K562 (cell line): ENCODE measurements around the gene ERCC3. TPM values are rescaled to one million over a fixed set of nuclear protein-coding genes. Genes with fewer than 3 reads are reported as not detected.

Source experiments
- CREB5 ChIP-seq: fragments of 250-450 bp; sonication (Bioruptor Pico); IDR thresholded peaks from 2 replicates; pipeline ENCODE4 v1.5.0; 2020; ENCODE audit warnings: mild to moderate bottlenecking
- ERF ChIP-seq: fragments of 450-650 bp; formaldehyde crosslinking; IDR thresholded peaks from 2 replicates; pipeline ENCODE4 v1.4.0; 2020; ENCODE audit warnings: mild to moderate bottlenecking, mixed read lengths
- FOSL1 ChIP-seq: fragments of 200-800 bp; sonication (Bioruptor generic); conservative IDR thresholded peaks from 2 replicates; pipeline ENCODE4 v1.6.1; 2016; ENCODE audit warnings: missing genetic modification characterization, missing compliant biosample characterization
- HLTF ChIP-seq: fragments of 450-650 bp; IDR thresholded peaks from 2 replicates; pipeline ENCODE4 v1.6.1; 2016
- ILK ChIP-seq: fragments of 450-650 bp; IDR thresholded peaks from 2 replicates; pipeline ENCODE4 v1.6.1; 2016; ENCODE audit warnings: missing genetic modification characterization, low read depth, mild to moderate bottlenecking, missing compliant biosample characterization, moderate library complexity, borderline replicate concordance
- KLF13 ChIP-seq: fragments of 450-650 bp; IDR thresholded peaks from 2 replicates; pipeline ENCODE4 v1.6.1; 2016; ENCODE audit warnings: missing genetic modification characterization, low read depth, mild to moderate bottlenecking, missing compliant biosample characterization, moderate library complexity, borderline replicate concordance
- MAX ChIP-seq: sonication (generic); formaldehyde crosslinking; IDR thresholded peaks from 2 replicates; pipeline ENCODE4 v1.9.0; 2022; ENCODE audit warnings: mild to moderate bottlenecking, missing genetic modification reagents
- NFE2L1 ChIP-seq: fragments of 450-650 bp; IDR thresholded peaks from 2 replicates; pipeline ENCODE4 v1.6.1; 2016; ENCODE audit warnings: missing genetic modification characterization, low read depth, mild to moderate bottlenecking, missing compliant biosample characterization, moderate library complexity, borderline replicate concordance
- RERE ChIP-seq: sonication (generic); formaldehyde crosslinking; IDR thresholded peaks from 2 replicates; pipeline ENCODE4 v1.8.0; 2023; ENCODE audit warnings: missing genetic modification reagents, mild to moderate bottlenecking, borderline replicate concordance
- SNRNP70 ChIP-seq: fragments of 200-400 bp; formaldehyde crosslinking; optimal IDR thresholded peaks from 2 replicates; pipeline ENCODE3; 2017; ENCODE audit warnings: low read depth, low read length
- SP2 ChIP-seq: IDR thresholded peaks from 2 replicates; pipeline ENCODE4 v1.6.1; 2011; ENCODE audit warnings: mild to moderate bottlenecking, low read depth, low read length, moderate library complexity; ENCODE audit not compliant: poor library complexity, severe bottlenecking; ENCODE audit errors: extremely low read depth
- TCF7L2 ChIP-seq: fragments of 150-350 bp; IDR thresholded peaks from 2 replicates; pipeline ENCODE4 v1.6.1; 2016; ENCODE audit warnings: low read depth, mild to moderate bottlenecking, low read length, moderate library complexity
- USF2 ChIP-seq: sonication (generic); formaldehyde crosslinking; IDR thresholded peaks from 2 replicates; pipeline ENCODE4 v1.5.0; 2020; ENCODE audit warnings: missing genetic modification reagents
- ZNF395 ChIP-seq: fragments of 200-800 bp; sonication (Bioruptor generic); IDR thresholded peaks from 2 replicates; pipeline ENCODE4 v1.6.1; 2017; ENCODE audit warnings: missing genetic modification characterization, missing compliant biosample characterization
- ZNF512 ChIP-seq: IDR thresholded peaks from 2 replicates; pipeline ENCODE4 v1.6.1; 2016; ENCODE audit warnings: missing genetic modification characterization, missing compliant biosample characterization
- polyA plus RNA-seq, 8 experiments: library from polyadenylated mRNA; depleted of rRNA in 4 of 8; stranded (reverse) in 5 of 8; unstranded in 3 of 8; fragments of >200 nt; fragmentation: Nextera tagmentation in 2 of 8; fragmentation: Illumina TruSeq in 1 of 8; extraction: Ambion mirVana in 2 of 8; extraction: Trizol in 1 of 8; gene quantifications; 2 replicates each; pipeline versions ENCODE4 v1.2.1 to v1.2.3, GENCODE V29; 2011 to 2014; ENCODE audit warnings: inconsistent platforms in 1 of 8, missing spikeins in 1 of 8
- total RNA-seq, 7 experiments: library from RNA; depleted of rRNA in 6 of 7; stranded (reverse); fragments of >200 nt in 6 of 7; fragmentation: Illumina TruSeq in 2 of 7; extraction: Trizol in 2 of 7; gene quantifications; 2 replicates each; pipeline versions ENCODE4 v1.2.1 to v1.2.3, GENCODE V29; 2011 to 2021; ENCODE audit warnings: low replicate concordance in 1 of 7

The ERCC3 gene
- total and polyA plus RNA-seq, 9 of the 15 experiments (the other 6 are each of a cell fraction or from before 2014, with no cell fraction given), result 17.9 to 61.5 (median 43.1) TPM

- TF ChIP-seq TCF7L2, result no peak
- TF ChIP-seq ZNF512 (tag), result no peak
- no peak for TF ChIP-seq FOSL1 (tag)
- no peak for TF ChIP-seq CREB5 (CRISPR knock-in tag)
- TF ChIP-seq ZNF395 (CRISPR knock-in tag), result no peak
- 0 out of 2 replicates have a peak, but pooled peaks have one; percentile 50 for TF ChIP-seq ERF (CRISPR knock-in tag)
- peak; percentile 46 for TF ChIP-seq SP2
- no peak for TF ChIP-seq RERE (CRISPR knock-in tag)
- no peak for TF ChIP-seq HLTF
- TF ChIP-seq SNRNP70, result no peak
- TF ChIP-seq KLF13 (tag), result no peak
- TF ChIP-seq NFE2L1, result no peak
- no peak for TF ChIP-seq ILK (tag)
- no peak for TF ChIP-seq USF2 (CRISPR knock-in tag)
- TF ChIP-seq MAX (CRISPR knock-in tag), result peak; percentile 55
Measured at GRCh38 chr2:127293748-127294562, at the start of gene ERCC3 (continued).
